Activated CD4-positive, alpha-beta memory T cell treated with anti-CD3 and anti-CD28 coated beads for 36 hours (primary cell): Measurements from ENCODE around the gene CERKL. TPM values are rescaled to one million over a fixed set of nuclear protein-coding genes. Genes with fewer than 3 reads are reported as not detected.

Experiments
- CTCF ChIA-PET: fragments of 350-600 bp; sonication (Branson Sonifier 250); formaldehyde crosslinking; loops from one replicate; lab custom pipeline; 2021; ENCODE audit warnings: antibody characterized with exemption, inconsistent platforms; lab: Charles Lee
- POLR2A ChIA-PET: fragments of 350-600 bp; sonication (Branson Sonifier 250); formaldehyde crosslinking; loops from one replicate; lab custom pipeline; 2021; ENCODE audit warnings: antibody characterized with exemption; lab: Charles Lee
- DNase-seq: peaks from one replicate; pipeline ENCODE4 v3.0.0-alpha.2; 2020
- H3K27ac Mint-ChIP-seq: one replicate; pipeline ENCODE4 v1.8.0; 2021; ENCODE audit warnings: mixed read lengths
- H3K27me3 Mint-ChIP-seq: one replicate; pipeline ENCODE4 v1.8.0; 2021; ENCODE audit warnings: mixed read lengths
- H3K36me3 Mint-ChIP-seq: one replicate; pipeline ENCODE4 v1.8.0; 2021; ENCODE audit warnings: mixed read lengths
- H3K4me1 Mint-ChIP-seq: one replicate; pipeline ENCODE4 v1.8.0; 2021; ENCODE audit warnings: low read depth, mixed read lengths
- H3K4me3 Mint-ChIP-seq: one replicate; pipeline ENCODE4 v1.8.0; 2021; ENCODE audit warnings: mild to moderate bottlenecking, mixed read lengths
- H3K9me3 Mint-ChIP-seq: one replicate; pipeline ENCODE4 v1.8.0; 2021; ENCODE audit warnings: mixed read lengths
- intact Hi-C: fragments of 100-400 bp; cut with micrococcal nuclease; formaldehyde crosslinking; loops from one replicate; pipeline ENCODE4 v1.15.1; 2023
- total RNA-seq, 2 experiments: library from RNA; stranded (reverse); gene quantifications; one replicate each; pipeline ENCODE4 v1.2.3, GENCODE V29; 2021

The CERKL gene
- total RNA-seq, 2 experiments from 2014 or later: not detected

GRCh38 chr2:181613241-181613640 is 43.7 kb downstream of the CERKL start:
- POLR2A ChIA-PET: no interaction called here
- intact Hi-C loops: no loop called here
- no peak overlapping the region for H3K27ac Mint-ChIP-seq
- H3K4me1 Mint-ChIP-seq: peaks cover 3% of the 10 kb centered on the region
- no peaks in the 10 kb centered on the region for H3K9me3 Mint-ChIP-seq
- H3K36me3 Mint-ChIP-seq: no peaks in the 10 kb centered on the region
- DNase-seq: no peak
- H3K27me3 Mint-ChIP-seq: no peaks in the 10 kb centered on the region
- H3K4me3 Mint-ChIP-seq: no peak overlapping the region
- CTCF ChIA-PET: no interaction called here

- ChIA-PET CTCF (no interaction called here), POLR2A (interaction anchor here (0.6 kb wide), 1 partner anchor 253 kb away, joined by 4 read pairs; no protein-coding TSS in a partner anchor)
- intact Hi-C loops: no loop called here
- Mint-ChIP-seq H3K4me3 (no peak overlapping the region), H3K27me3 (no peaks in the 10 kb centered on the region), H3K9me3 (peaks cover 15% of the 10 kb centered on the region), H3K36me3 (peaks cover 2% of the 10 kb centered on the region), H3K27ac (no peak overlapping the region), H3K4me1 (peaks cover 9% of the 10 kb centered on the region)
- DNase-seq: no peak
Observed at GRCh38 chr2:181607629-181608590, 49.0 kb downstream of the CERKL start.

GRCh38 chr2:181605889-181606837 is 50.7 kb downstream of the CERKL start:
- no peak for DNase-seq
- CTCF ChIA-PET: no interaction called here
- POLR2A ChIA-PET: no interaction called here
- peaks cover 9% of the 10 kb centered on the region for H3K4me1 Mint-ChIP-seq
- H3K27ac Mint-ChIP-seq: no peak overlapping the region
- no peaks in the 10 kb centered on the region for H3K27me3 Mint-ChIP-seq
- H3K36me3 Mint-ChIP-seq: peaks cover 2% of the 10 kb centered on the region
- no peak overlapping the region for H3K4me3 Mint-ChIP-seq
- H3K9me3 Mint-ChIP-seq: peaks cover 15% of the 10 kb centered on the region
- intact Hi-C loops: no loop called here

DNA sequence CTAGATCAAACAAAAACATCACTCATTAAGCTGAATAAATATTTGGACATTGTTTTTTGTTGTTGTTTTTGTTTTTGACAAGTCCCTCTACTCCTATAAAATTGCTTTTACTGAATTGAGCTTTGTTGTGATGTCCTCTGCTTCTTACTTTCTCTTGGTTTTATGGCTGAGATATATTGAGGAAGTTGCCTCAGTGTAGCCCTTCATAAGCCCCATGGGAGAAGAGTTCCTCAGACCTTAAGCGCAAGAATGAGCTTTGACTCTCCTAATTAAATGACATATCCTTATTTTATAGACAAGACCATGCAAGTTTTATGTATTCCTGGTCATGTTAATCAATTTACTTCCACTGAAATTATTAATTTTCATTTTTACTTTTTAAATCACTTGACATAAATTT is 54.9 kb downstream of the CERKL start:
- intact Hi-C loops: no loop called here
- ChIA-PET POLR2A (no interaction called here), CTCF (interaction anchor here (0.7 kb wide), 1 partner anchor 113 kb away, joined by 4 read pairs; no protein-coding TSS in a partner anchor)
- Mint-ChIP-seq H3K36me3 (peaks cover 2% of the 10 kb centered on the region), H3K27me3 (no peaks in the 10 kb centered on the region), H3K27ac (no peak overlapping the region), H3K4me1 (no peaks in the 10 kb centered on the region), H3K9me3 (peaks cover 15% of the 10 kb centered on the region), H3K4me3 (no peak overlapping the region)
- no peak for DNase-seq

GRCh38 chr2:181596556-181596955 is 60.3 kb downstream of the CERKL start:
- no peak overlapping the region for H3K27ac Mint-ChIP-seq
- H3K4me3 Mint-ChIP-seq: no peak overlapping the region
- no peak for DNase-seq
- ChIA-PET CTCF (no interaction called here), POLR2A (no interaction called here)
- intact Hi-C loops: no loop called here
- H3K4me1 Mint-ChIP-seq: no peaks in the 10 kb centered on the region
- no peaks in the 10 kb centered on the region for H3K9me3 Mint-ChIP-seq
- H3K36me3 Mint-ChIP-seq: no peaks in the 10 kb centered on the region
- H3K27me3 Mint-ChIP-seq: peaks cover 3% of the 10 kb centered on the region

GRCh38 chr2:181594322-181594721 is 62.6 kb downstream of the CERKL start:
- H3K27me3 Mint-ChIP-seq: peaks cover 3% of the 10 kb centered on the region
- H3K9me3 Mint-ChIP-seq: no peaks in the 10 kb centered on the region
- no peaks in the 10 kb centered on the region for H3K4me1 Mint-ChIP-seq

DNA sequence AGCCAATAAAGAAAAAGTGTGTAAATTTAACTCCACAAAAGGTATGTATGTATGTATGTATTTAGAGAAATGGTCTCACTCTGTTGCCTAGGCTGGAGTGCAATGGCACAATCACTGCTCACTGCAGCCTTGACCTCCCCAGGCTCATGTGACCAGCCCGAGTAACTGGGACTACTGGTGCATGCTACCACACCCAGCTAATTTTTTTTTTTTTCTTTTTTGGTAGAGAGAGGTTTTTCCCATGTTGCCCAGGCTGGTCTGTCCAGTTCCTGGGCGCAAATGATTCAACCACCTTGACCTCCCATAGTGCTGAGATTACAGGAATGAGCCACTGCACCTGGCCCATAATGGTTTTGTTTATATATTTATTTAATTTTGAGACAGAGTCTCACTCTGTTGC is 67.1 kb downstream of the CERKL start:
- no peaks in the 10 kb centered on the region for H3K9me3 Mint-ChIP-seq
- ChIA-PET POLR2A (no interaction called here), CTCF (no interaction called here)
- peaks cover 7% of the 10 kb centered on the region for H3K27me3 Mint-ChIP-seq
- intact Hi-C loops: no loop called here
- H3K4me1 Mint-ChIP-seq: peaks cover 10% of the 10 kb centered on the region
- DNase-seq: no peak
- no peak overlapping the region for H3K4me3 Mint-ChIP-seq
- H3K27ac Mint-ChIP-seq: no peak overlapping the region
- H3K36me3 Mint-ChIP-seq: no peaks in the 10 kb centered on the region

More at GRCh38 chr2:181594322-181594721, 62.6 kb downstream of the CERKL start:
- Mint-ChIP-seq H3K4me3 (no peak overlapping the region), H3K36me3 (no peaks in the 10 kb centered on the region), H3K27ac (no peak overlapping the region)
- intact Hi-C loops: no loop called here
- ChIA-PET POLR2A (no interaction called here), CTCF (no interaction called here)
- no peak for DNase-seq

DNA sequence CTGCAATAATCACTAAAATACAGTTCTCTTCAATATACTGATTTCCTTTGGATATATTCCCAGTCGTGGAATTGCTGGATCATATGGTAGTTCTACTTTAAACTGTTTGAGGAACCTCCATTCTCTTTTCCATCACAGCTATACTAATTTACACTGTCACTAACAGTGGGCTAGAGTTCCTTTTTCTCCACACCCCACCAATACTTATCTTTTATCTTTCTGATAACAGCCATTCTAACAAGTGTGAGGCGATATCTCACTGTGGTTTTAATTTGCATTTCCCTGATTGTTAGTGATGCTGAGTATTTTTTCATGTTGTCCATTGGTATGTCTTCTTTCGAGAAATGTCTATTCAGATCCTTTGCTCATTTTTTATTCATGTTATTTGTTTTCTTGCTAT is 68.4 kb downstream of the CERKL start:
- DNase-seq: no peak
- Mint-ChIP-seq H3K9me3 (no peaks in the 10 kb centered on the region), H3K4me3 (no peak overlapping the region), H3K27ac (no peak overlapping the region), H3K36me3 (no peaks in the 10 kb centered on the region), H3K27me3 (peaks cover 5% of the 10 kb centered on the region), H3K4me1 (peaks cover 10% of the 10 kb centered on the region)
- POLR2A ChIA-PET: no interaction called here
- CTCF ChIA-PET: no interaction called here
- intact Hi-C loops: no loop called here

DNA sequence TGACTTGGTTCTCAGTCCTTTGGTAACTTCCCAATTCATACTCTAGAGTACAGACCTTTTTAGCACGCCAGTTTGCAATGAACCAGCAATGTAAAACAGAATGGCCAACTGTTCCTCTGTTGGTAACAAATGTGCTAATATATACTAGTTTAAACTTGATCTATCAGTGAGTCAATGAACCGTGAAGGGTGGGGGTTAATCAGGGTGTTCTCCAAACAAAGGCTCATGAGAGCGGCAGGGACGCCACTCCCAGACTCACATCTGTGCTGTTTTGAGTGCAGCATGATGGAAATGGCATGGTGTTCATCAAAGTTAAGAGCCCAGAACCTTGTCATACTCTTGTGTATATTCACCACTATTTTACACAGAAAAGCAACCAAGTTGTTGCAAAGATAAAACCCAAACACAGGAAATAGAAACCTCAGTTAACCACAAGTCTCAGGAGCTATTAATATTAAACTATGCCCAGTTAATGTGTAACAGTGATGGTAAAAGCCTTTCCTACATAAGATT is 70.3 kb downstream of the CERKL start:
- CTCF ChIA-PET: interaction anchor here (0.6 kb wide), 1 partner anchor 129 kb away, joined by 4 read pairs; no protein-coding TSS in a partner anchor
- H3K27ac Mint-ChIP-seq: no peak overlapping the region
- no peak overlapping the region for H3K4me3 Mint-ChIP-seq
- no peaks in the 10 kb centered on the region for H3K36me3 Mint-ChIP-seq
- POLR2A ChIA-PET: no interaction called here
- H3K27me3 Mint-ChIP-seq: peaks cover 8% of the 10 kb centered on the region
- H3K4me1 Mint-ChIP-seq: peaks cover 10% of the 10 kb centered on the region
- intact Hi-C loops: no loop called here
- H3K9me3 Mint-ChIP-seq: no peaks in the 10 kb centered on the region
- DNase-seq: no peak

GRCh38 chr2:181585732-181586131 is 71.2 kb downstream of the CERKL start:
- no peak for DNase-seq
- peaks cover 11% of the 10 kb centered on the region for H3K27me3 Mint-ChIP-seq
- H3K36me3 Mint-ChIP-seq: no peaks in the 10 kb centered on the region
- no peaks in the 10 kb centered on the region for H3K9me3 Mint-ChIP-seq
- CTCF ChIA-PET: no interaction called here
- intact Hi-C loops: no loop called here
- peaks cover 10% of the 10 kb centered on the region for H3K4me1 Mint-ChIP-seq
- no peak overlapping the region for H3K4me3 Mint-ChIP-seq
- H3K27ac Mint-ChIP-seq: no peak overlapping the region
- POLR2A ChIA-PET: no interaction called here

- no peaks in the 10 kb centered on the region for H3K9me3 Mint-ChIP-seq
- H3K27me3 Mint-ChIP-seq: peaks cover 11% of the 10 kb centered on the region
- no peak overlapping the region for H3K4me3 Mint-ChIP-seq
- ChIA-PET CTCF (no interaction called here), POLR2A (no interaction called here)
- DNase-seq: no peak
- intact Hi-C loops: no loop called here
- H3K27ac Mint-ChIP-seq: no peak overlapping the region
- peaks cover 5% of the 10 kb centered on the region for H3K4me1 Mint-ChIP-seq
- H3K36me3 Mint-ChIP-seq: no peaks in the 10 kb centered on the region
Observed at GRCh38 chr2:181581534-181581933, 75.4 kb downstream of the CERKL start.

DNA sequence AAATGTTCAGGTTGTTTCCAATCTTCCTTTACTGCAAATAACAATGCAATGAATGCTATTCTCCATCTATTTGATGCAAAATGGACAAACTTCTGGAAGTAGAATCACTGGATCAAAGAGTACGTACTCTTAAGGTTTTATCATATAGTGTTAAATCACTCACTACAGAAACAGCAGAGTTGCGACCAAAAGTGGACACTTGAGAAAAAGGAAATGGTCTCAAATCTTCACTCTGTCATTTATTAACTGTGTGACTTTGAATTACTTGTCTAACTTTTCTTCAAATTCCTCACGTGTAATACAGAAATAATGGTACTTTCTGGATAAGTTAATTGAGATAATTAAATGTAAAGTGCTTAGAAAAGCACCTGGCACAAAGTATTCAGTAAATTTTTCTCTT is 78.1 kb downstream of the CERKL start:
- H3K36me3 Mint-ChIP-seq: no peaks in the 10 kb centered on the region
- H3K4me3 Mint-ChIP-seq: no peak overlapping the region
- no peaks in the 10 kb centered on the region for H3K9me3 Mint-ChIP-seq
- POLR2A ChIA-PET: no interaction called here
- no peaks in the 10 kb centered on the region for H3K4me1 Mint-ChIP-seq
- peaks cover 5% of the 10 kb centered on the region for H3K27me3 Mint-ChIP-seq
- intact Hi-C loops: no loop called here
- CTCF ChIA-PET: no interaction called here
- H3K27ac Mint-ChIP-seq: no peak overlapping the region
- DNase-seq: no peak
